GM12873 (cell line): ENCODE measurements around the gene IRX3.

Experiments used
- CTCF ChIP-seq: IDR thresholded peaks from 2 replicates; pipeline ENCODE4 v1.5.1; 2012; ENCODE audit warnings: low read depth, mild to moderate bottlenecking, moderate library complexity, low read length, control low read depth; ENCODE audit not compliant: insufficient read depth; ENCODE audit errors: missing control alignments

Gene IRX3

GRCh38 chr16:54309341-54309740 is 22.8 kb upstream of the IRX3 start:
- no peak for TF ChIP-seq CTCF

GRCh38 chr16:54305080-54305479 is 18.5 kb upstream of the IRX3 start:
- TF ChIP-seq CTCF: no peak

GRCh38 chr16:54303613-54304012 is 17.0 kb upstream of the IRX3 start:
- TF ChIP-seq CTCF: no peak

- TF ChIP-seq CTCF: no peak
These were observed 10.6 kb upstream of the IRX3 start for GRCh38 chr16:54297154-54297553.

GRCh38 chr16:54296543-54296942 is 10.0 kb upstream of the IRX3 start:
- TF ChIP-seq CTCF: no peak

DNA sequence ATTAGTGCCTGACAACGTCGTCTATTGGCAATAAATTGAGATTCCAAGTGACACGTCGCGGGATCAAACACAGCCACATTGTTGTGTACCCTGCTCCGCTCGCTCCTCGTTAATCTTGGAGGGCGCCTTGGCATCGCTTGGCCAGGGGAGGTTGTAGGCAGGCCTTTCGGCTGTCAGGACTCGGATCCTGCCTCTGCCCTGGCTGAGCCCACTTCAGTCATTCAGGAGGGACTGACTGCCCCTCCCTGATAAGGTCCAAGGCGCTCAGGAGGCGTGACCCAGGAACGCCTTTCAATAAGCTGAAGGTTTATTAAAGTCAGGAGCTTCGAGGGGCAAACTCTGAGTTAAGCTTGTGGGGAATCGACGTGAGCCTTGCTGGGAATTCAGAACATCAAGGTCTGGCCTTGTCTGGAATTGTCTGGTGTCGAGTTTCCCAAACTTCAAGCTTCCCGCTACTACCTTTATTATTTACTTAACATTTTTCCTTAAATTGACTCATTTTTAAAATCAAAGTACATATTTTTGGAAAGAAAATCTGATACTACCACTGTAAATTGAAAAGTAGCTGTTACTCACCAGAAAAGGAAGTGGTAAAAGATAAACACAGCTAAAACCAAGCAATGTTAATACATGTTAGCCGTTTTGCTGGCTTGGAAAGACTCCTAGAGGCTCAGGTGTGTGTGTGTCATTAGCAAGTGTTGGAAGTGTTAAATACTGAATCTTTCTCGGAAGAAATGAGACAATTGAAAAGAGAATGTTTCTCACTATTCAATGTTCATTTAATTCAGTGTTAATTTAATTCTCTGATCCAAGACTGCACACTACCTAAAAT is 5.3 kb upstream of the IRX3 start:
- no peak for TF ChIP-seq CTCF

DNA sequence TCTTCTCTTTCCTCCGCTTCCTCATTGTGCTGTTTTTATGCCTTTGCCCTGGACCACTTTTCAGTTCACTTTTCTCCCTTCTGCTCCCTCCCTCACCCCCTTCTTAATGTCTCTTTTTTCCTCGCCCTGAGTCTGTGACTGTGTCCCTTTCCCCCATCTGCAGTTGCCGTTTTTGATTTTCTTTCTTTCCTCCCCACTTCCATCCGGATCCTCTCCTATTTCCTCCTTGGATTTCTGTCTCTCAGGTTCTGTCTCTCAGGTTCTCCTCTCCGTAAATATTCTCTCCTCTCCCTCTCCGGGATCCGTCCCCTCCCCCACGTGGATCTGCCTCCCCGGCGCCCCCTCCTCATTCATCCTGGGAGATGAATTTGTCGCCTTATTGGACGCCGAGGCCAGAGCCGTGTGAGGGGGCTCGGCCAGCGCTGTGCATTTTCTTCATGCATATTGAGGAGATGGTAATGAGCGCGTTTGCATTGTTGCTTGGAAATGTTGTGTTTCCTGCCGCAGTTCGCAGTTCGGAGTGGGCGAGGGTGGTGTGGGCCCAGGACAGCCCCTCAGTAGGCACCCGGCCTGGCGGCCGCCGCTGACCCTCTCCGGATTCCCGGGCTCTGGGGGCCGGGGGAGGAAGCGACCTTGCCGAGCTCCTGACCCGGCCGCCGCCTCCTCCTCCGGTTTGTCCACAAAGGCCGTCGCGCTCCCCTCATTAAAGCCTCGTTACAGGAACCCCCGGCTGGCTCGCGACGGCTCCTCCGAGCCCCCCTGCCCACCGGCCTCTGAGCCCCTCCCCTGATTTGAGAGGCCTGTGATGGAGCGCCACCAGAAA is 4.5 kb upstream of the IRX3 start:
- no peak for TF ChIP-seq CTCF
